GM12878 (cell line): ENCODE data around the gene FCAMR. TPM values are rescaled to one million over a fixed set of nuclear protein-coding genes. Genes with fewer than 3 reads are reported as not detected.

Experiments used
- BCL11A ChIP-seq: IDR thresholded peaks from 2 replicates; pipeline ENCODE4 v1.6.1; 2011; ENCODE audit warnings: low read depth, low read length
- CEBPB ChIP-seq, 2 experiments: fragments of 150-350 bp in 1 of 2; IDR thresholded peaks; 2 replicates each; pipeline ENCODE4 v1.6.1; 2012 to 2014; ENCODE audit warnings: low read depth in 2 of 2, low read length in 2 of 2, borderline replicate concordance in 1 of 2, inconsistent platforms in 1 of 2
- LARP7 ChIP-seq: fragments of 450-650 bp; IDR thresholded peaks from 2 replicates; pipeline ENCODE4 v1.6.1; 2017; ENCODE audit warnings: mild to moderate bottlenecking
- RUNX3 ChIP-seq: IDR thresholded peaks from 2 replicates; pipeline ENCODE4 v1.6.1; 2012; ENCODE audit warnings: low read length, inconsistent platforms
- YY1 ChIP-seq: IDR thresholded peaks from 2 replicates; pipeline ENCODE4 v1.6.1; 2011; ENCODE audit warnings: low read depth, mild to moderate bottlenecking, low read length
- polyA plus RNA-seq, 11 experiments: library from polyadenylated mRNA; depleted of rRNA in 4 of 11; unstranded in 6 of 11; stranded (reverse) in 5 of 11; fragments of >200 nt; fragmentation: Nextera tagmentation in 4 of 11; fragmentation: Illumina TruSeq in 1 of 11; extraction: Ambion mirVana in 4 of 11; extraction: Trizol in 1 of 11; gene quantifications; 1 replicate in 1 of 11; 2 replicates in 10 of 11; pipeline versions ENCODE4 v1.2.1 to v1.2.3, GENCODE V29; 2011 to 2016; ENCODE audit warnings: inconsistent platforms in 2 of 11, missing spikeins in 2 of 11, low read depth in 1 of 11
- total RNA-seq, 4 experiments: library from RNA; depleted of rRNA in 3 of 4; stranded (reverse); fragments of >200 nt in 3 of 4; fragmentation: Illumina TruSeq in 1 of 4; extraction: Trizol in 1 of 4; gene quantifications; 2 replicates each; pipeline versions ENCODE4 v1.2.1 to v1.2.3, GENCODE V29; 2013 to 2021
- TF ChIP-seq, protein P1 (sequence below): IDR thresholded peaks from 2 replicates; pipeline ENCODE4 v1.6.1; 2012; ENCODE audit warnings: improper control_type of control experiment, low read depth, low read length; ENCODE audit not compliant: insufficient replicate concordance
- TF ChIP-seq, protein P2 (sequence below): fragments of 450-650 bp; IDR thresholded peaks from 2 replicates; pipeline ENCODE4 v1.6.1; 2017; ENCODE audit warnings: mild to moderate bottlenecking
- TF ChIP-seq, protein P3 (sequence below): fragments of 450-650 bp; IDR thresholded peaks from 2 replicates; pipeline ENCODE4 v1.6.1; 2016; ENCODE audit warnings: mild to moderate bottlenecking, moderate library complexity, borderline replicate concordance
- TF ChIP-seq, protein P4 (sequence below): fragments of 450-650 bp; formaldehyde crosslinking; IDR thresholded peaks from 2 replicates; pipeline ENCODE4 v1.4.0; 2022; ENCODE audit warnings: mild to moderate bottlenecking, moderate library complexity
- TF ChIP-seq, protein P5 (sequence below): IDR thresholded peaks from 2 replicates; pipeline ENCODE4 v1.6.1; 2012; ENCODE audit warnings: low read depth, low read length, improper control_type of control experiment

Gene FCAMR
- total and polyA plus RNA-seq, 10 of the 15 experiments (the other 5 are each of a cell fraction or from before 2014, with no cell fraction given) = 0.04 to 0.15 (median 0.06) TPM; not detected in 3

DNA sequence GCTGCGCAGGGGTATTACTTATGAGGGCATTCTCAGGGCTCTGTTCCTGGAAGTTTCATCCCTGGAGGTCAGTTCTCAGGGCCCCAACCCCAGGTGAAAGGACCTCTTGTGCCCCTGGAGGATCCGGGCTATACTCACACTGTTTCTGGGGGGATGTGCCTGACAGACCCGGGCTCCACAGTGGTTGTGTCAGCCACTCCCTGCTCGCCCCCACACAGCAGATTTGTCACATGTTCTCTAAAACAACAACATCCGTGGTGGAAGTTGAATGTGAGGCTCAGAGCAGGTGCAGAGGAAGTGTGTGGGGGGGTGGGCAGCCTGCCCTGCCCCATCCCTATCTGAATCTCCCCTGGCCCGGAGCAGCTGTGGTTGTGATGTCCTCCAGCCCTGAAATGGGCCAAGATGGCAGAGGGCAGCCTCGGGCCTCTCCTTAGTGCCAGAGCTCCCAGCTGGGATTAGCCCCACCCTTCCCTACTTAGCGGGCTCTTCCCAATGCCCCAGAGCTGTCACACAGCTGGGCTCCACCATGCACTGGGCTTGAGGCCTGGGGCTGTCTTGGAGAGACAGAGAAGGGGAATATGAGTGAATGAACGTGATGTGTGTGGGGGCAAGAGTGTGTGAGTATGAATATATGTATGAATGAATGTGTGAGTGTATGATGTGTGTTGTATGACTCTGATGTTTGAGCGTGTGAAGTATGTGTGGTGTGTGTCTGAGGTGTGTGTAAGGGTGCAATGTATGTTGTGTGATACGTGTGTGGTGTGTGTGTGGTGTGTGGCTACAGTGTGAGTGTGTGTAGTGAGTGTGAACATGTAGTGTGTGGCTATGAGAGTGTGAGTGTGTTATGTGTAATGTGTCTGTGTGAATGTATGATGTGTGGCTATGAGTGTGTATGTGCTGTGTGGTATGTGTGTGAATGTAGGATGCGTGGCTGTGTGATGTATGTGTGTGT is 47.0 kb downstream of the FCAMR start (continued):
- TF ChIP-seq, protein P1, sequence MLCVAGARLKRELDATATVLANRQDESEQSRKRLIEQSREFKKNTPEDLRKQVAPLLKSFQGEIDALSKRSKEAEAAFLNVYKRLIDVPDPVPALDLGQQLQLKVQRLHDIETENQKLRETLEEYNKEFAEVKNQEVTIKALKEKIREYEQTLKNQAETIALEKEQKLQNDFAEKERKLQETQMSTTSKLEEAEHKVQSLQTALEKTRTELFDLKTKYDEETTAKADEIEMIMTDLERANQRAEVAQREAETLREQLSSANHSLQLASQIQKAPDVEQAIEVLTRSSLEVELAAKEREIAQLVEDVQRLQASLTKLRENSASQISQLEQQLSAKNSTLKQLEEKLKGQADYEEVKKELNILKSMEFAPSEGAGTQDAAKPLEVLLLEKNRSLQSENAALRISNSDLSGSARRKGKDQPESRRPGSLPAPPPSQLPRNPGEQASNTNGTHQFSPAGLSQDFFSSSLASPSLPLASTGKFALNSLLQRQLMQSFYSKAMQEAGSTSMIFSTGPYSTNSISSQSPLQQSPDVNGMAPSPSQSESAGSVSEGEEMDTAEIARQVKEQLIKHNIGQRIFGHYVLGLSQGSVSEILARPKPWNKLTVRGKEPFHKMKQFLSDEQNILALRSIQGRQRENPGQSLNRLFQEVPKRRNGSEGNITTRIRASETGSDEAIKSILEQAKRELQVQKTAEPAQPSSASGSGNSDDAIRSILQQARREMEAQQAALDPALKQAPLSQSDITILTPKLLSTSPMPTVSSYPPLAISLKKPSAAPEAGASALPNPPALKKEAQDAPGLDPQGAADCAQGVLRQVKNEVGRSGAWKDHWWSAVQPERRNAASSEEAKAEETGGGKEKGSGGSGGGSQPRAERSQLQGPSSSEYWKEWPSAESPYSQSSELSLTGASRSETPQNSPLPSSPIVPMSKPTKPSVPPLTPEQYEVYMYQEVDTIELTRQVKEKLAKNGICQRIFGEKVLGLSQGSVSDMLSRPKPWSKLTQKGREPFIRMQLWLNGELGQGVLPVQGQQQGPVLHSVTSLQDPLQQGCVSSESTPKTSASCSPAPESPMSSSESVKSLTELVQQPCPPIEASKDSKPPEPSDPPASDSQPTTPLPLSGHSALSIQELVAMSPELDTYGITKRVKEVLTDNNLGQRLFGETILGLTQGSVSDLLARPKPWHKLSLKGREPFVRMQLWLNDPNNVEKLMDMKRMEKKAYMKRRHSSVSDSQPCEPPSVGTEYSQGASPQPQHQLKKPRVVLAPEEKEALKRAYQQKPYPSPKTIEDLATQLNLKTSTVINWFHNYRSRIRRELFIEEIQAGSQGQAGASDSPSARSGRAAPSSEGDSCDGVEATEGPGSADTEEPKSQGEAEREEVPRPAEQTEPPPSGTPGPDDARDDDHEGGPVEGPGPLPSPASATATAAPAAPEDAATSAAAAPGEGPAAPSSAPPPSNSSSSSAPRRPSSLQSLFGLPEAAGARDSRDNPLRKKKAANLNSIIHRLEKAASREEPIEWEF = no peak
- TF ChIP-seq CEBPB (IDR thresholded peaks at IDR 0.05; ENCODE audit: borderline replicate concordance in 1 of 2, low read depth in 2 of 2, low read length in 2 of 2) (no peak), RUNX3 (no peak), YY1 (peak; percentile 72; the same call in 1 of the 2 replicates), LARP7 (peak; percentile 42; the same call in 1 of the 2 replicates), BCL11A (peak; percentile 46; the same call in 1 of the 2 replicates)
- TF ChIP-seq, protein P2, sequence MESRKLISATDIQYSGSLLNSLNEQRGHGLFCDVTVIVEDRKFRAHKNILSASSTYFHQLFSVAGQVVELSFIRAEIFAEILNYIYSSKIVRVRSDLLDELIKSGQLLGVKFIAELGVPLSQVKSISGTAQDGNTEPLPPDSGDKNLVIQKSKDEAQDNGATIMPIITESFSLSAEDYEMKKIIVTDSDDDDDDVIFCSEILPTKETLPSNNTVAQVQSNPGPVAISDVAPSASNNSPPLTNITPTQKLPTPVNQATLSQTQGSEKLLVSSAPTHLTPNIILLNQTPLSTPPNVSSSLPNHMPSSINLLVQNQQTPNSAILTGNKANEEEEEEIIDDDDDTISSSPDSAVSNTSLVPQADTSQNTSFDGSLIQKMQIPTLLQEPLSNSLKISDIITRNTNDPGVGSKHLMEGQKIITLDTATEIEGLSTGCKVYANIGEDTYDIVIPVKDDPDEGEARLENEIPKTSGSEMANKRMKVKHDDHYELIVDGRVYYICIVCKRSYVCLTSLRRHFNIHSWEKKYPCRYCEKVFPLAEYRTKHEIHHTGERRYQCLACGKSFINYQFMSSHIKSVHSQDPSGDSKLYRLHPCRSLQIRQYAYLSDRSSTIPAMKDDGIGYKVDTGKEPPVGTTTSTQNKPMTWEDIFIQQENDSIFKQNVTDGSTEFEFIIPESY = no peak
- TF ChIP-seq, protein P3, sequence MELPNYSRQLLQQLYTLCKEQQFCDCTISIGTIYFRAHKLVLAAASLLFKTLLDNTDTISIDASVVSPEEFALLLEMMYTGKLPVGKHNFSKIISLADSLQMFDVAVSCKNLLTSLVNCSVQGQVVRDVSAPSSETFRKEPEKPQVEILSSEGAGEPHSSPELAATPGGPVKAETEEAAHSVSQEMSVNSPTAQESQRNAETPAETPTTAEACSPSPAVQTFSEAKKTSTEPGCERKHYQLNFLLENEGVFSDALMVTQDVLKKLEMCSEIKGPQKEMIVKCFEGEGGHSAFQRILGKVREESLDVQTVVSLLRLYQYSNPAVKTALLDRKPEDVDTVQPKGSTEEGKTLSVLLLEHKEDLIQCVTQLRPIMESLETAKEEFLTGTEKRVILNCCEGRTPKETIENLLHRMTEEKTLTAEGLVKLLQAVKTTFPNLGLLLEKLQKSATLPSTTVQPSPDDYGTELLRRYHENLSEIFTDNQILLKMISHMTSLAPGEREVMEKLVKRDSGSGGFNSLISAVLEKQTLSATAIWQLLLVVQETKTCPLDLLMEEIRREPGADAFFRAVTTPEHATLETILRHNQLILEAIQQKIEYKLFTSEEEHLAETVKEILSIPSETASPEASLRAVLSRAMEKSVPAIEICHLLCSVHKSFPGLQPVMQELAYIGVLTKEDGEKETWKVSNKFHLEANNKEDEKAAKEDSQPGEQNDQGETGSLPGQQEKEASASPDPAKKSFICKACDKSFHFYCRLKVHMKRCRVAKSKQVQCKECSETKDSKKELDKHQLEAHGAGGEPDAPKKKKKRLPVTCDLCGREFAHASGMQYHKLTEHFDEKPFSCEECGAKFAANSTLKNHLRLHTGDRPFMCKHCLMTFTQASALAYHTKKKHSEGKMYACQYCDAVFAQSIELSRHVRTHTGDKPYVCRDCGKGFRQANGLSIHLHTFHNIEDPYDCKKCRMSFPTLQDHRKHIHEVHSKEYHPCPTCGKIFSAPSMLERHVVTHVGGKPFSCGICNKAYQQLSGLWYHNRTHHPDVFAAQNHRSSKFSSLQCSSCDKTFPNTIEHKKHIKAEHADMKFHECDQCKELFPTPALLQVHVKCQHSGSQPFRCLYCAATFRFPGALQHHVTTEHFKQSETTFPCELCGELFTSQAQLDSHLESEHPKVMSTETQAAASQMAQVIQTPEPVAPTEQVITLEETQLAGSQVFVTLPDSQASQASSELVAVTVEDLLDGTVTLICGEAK = no peak
- TF ChIP-seq, protein P4, sequence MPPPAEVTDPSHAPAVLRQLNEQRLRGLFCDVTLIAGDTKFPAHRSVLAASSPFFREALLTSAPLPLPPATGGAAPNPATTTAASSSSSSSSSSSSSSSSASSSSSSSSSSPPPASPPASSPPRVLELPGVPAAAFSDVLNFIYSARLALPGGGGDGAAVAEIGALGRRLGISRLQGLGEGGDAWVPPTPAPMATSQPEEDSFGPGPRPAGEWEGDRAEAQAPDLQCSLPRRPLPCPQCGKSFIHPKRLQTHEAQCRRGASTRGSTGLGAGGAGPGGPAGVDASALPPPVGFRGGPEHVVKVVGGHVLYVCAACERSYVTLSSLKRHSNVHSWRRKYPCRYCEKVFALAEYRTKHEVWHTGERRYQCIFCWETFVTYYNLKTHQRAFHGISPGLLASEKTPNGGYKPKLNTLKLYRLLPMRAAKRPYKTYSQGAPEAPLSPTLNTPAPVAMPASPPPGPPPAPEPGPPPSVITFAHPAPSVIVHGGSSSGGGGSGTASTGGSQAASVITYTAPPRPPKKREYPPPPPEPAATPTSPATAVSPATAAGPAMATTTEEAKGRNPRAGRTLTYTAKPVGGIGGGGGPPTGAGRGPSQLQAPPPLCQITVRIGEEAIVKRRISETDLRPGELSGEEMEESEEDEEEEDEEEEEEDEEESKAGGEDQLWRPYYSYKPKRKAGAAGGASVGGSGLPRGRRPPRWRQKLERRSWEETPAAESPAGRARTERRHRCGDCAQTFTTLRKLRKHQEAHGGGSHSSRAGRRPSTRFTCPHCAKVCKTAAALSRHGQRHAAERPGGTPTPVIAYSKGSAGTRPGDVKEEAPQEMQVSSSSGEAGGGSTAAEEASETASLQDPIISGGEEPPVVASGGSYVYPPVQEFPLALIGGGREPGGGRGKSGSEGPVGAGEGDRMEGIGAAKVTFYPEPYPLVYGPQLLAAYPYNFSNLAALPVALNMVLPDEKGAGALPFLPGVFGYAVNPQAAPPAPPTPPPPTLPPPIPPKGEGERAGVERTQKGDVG (CRISPR knock-in tag) = 0 out of 2 replicates have a peak, but pooled peaks have one; percentile 6
- TF ChIP-seq, protein P5, sequence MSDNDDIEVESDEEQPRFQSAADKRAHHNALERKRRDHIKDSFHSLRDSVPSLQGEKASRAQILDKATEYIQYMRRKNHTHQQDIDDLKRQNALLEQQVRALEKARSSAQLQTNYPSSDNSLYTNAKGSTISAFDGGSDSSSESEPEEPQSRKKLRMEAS = peak; percentile 90
